K562 (cell line): Measurements from ENCODE around the gene ERBB3. TPM values are rescaled to one million over a fixed set of nuclear protein-coding genes. Genes with fewer than 3 reads are reported as not detected.
A peak's percentile ranks its signal among the peaks of the same experiment; 100 is the strongest.

ENCODE experiments used
- ARHGAP35 ChIP-seq: fragments of 450-650 bp; IDR thresholded peaks from 2 replicates; pipeline ENCODE4 v1.6.1; 2018; ENCODE audit not compliant: partially characterized antibody
- C11orf30 ChIP-seq: fragments of 450-650 bp; IDR thresholded peaks from 2 replicates; pipeline ENCODE4 v1.6.1; 2016; ENCODE audit warnings: low read depth, mild to moderate bottlenecking
- CBX5 ChIP-seq: IDR thresholded peaks from 2 replicates; pipeline ENCODE4 v1.6.1; 2014; ENCODE audit warnings: low read depth, borderline replicate concordance
- RFX1 ChIP-seq: fragments of 450-650 bp; IDR thresholded peaks from 2 replicates; pipeline ENCODE4 v1.6.1; 2016; ENCODE audit warnings: mild to moderate bottlenecking, moderate library complexity
- SMAD1 ChIP-seq: fragments of 150-350 bp; IDR thresholded peaks from 2 replicates; pipeline ENCODE4 v1.6.1; 2014; ENCODE audit warnings: low read length, low read depth; ENCODE audit not compliant: partially characterized antibody
- SMARCA5 ChIP-seq: fragments of 450-650 bp; IDR thresholded peaks from 2 replicates; pipeline ENCODE4 v1.6.1; 2016
- SPI1 ChIP-seq: IDR thresholded peaks from 2 replicates; pipeline ENCODE4 v1.6.1; 2011; ENCODE audit warnings: low read depth, low read length, control low read depth, borderline replicate concordance
- TAF1 ChIP-seq: IDR thresholded peaks from 2 replicates; pipeline ENCODE4 v1.6.1; 2011; ENCODE audit warnings: mild to moderate bottlenecking, low read length, moderate library complexity; ENCODE audit not compliant: insufficient read depth, control insufficient read depth, severe bottlenecking; ENCODE audit errors: extremely low read depth
- TAF9B ChIP-seq: fragments of 450-650 bp; IDR thresholded peaks from 2 replicates; pipeline ENCODE4 v1.6.1; 2018; ENCODE audit warnings: mild to moderate bottlenecking; ENCODE audit not compliant: partially characterized antibody
- UBTF ChIP-seq, 2 experiments: IDR thresholded peaks; 2 replicates each; pipeline ENCODE4 v1.6.1; 2012; ENCODE audit warnings: improper control_type of control experiment in 2 of 2, low read depth in 2 of 2, low read length in 2 of 2, borderline replicate concordance in 1 of 2
- ZBTB34 ChIP-seq: fragments of 250-450 bp; sonication (Bioruptor Pico); IDR thresholded peaks from 2 replicates; pipeline ENCODE4 v1.8.0; 2021; ENCODE audit warnings: mild to moderate bottlenecking, moderate library complexity
- ZBTB43 ChIP-seq: sonication (generic); formaldehyde crosslinking; IDR thresholded peaks from 2 replicates; pipeline ENCODE4 v1.8.0; 2023; ENCODE audit warnings: mild to moderate bottlenecking, missing genetic modification reagents
- ZBTB49 ChIP-seq: sonication (generic); formaldehyde crosslinking; IDR thresholded peaks from 2 replicates; pipeline ENCODE4 v1.8.0; 2022; ENCODE audit warnings: missing genetic modification reagents, mild to moderate bottlenecking, borderline replicate concordance
- ZFP36 ChIP-seq: fragments of 150-350 bp; IDR thresholded peaks from 2 replicates; pipeline ENCODE4 v1.6.1; 2018; ENCODE audit warnings: low read length, low read depth; ENCODE audit not compliant: partially characterized antibody
- ZNF408 ChIP-seq: fragments of 250-450 bp; sonication (Bioruptor Pico); IDR thresholded peaks from 2 replicates; pipeline ENCODE4 v1.4.0; 2020; ENCODE audit warnings: low read depth, mild to moderate bottlenecking, moderate library complexity
- ZNF592 ChIP-seq: fragments of 450-650 bp; IDR thresholded peaks from 2 replicates; pipeline ENCODE4 v1.6.1; 2017; ENCODE audit warnings: antibody characterized with exemption, mild to moderate bottlenecking
- ZNF830 ChIP-seq: fragments of 250-450 bp; sonication (Bioruptor Pico); IDR thresholded peaks from 2 replicates; pipeline ENCODE4 v1.5.0; 2021; ENCODE audit warnings: mild to moderate bottlenecking
- polyA plus RNA-seq, 8 experiments: library from polyadenylated mRNA; depleted of rRNA in 4 of 8; stranded (reverse) in 5 of 8; unstranded in 3 of 8; fragments of >200 nt; fragmentation: Nextera tagmentation in 2 of 8; fragmentation: Illumina TruSeq in 1 of 8; extraction: Ambion mirVana in 2 of 8; extraction: Trizol in 1 of 8; gene quantifications; 2 replicates each; pipeline versions ENCODE4 v1.2.1 to v1.2.3, GENCODE V29; 2011 to 2014; ENCODE audit warnings: inconsistent platforms in 1 of 8, missing spikeins in 1 of 8
- total RNA-seq, 7 experiments: library from RNA; depleted of rRNA in 6 of 7; stranded (reverse); fragments of >200 nt in 6 of 7; fragmentation: Illumina TruSeq in 2 of 7; extraction: Trizol in 2 of 7; gene quantifications; 2 replicates each; pipeline versions ENCODE4 v1.2.1 to v1.2.3, GENCODE V29; 2011 to 2021; ENCODE audit warnings: low replicate concordance in 1 of 7

The ERBB3 gene
- total and polyA plus RNA-seq, 9 of the 15 experiments (the other 6 are each of a cell fraction or from before 2014, with no cell fraction given), result 1.5 to 5.4 (median 3.8) TPM

- TF ChIP-seq UBTF (IDR thresholded peaks at IDR 0.05; ENCODE audit: borderline replicate concordance in 1 of 2, low read depth in 2 of 2, low read length in 2 of 2), result no peak
- 0 out of 2 replicates have a peak, but pooled peaks have one; percentile 59 for TF ChIP-seq ZNF830 (CRISPR knock-in tag)
- no peak for TF ChIP-seq SMARCA5
- no peak for TF ChIP-seq RFX1
- TF ChIP-seq TAF1, result no peak
- TF ChIP-seq ZBTB34 (CRISPR knock-in tag), result no peak
- peak; percentile 38 for TF ChIP-seq TAF9B
- TF ChIP-seq ZNF592, result no peak
- no peak for TF ChIP-seq CBX5
- TF ChIP-seq SPI1, result no peak
- TF ChIP-seq SMAD1, result peak; percentile 30
- no peak for TF ChIP-seq ZBTB43 (CRISPR knock-in tag)
- no peak for TF ChIP-seq C11orf30
- no peak for TF ChIP-seq ZFP36
- TF ChIP-seq ZBTB49 (CRISPR knock-in tag), result no peak
- TF ChIP-seq ARHGAP35, result no peak
- TF ChIP-seq ZNF408 (CRISPR knock-in tag), result no peak
Observed at GRCh38 chr12:56127485-56127887, 47.5 kb downstream of the ERBB3 start (continued).
